AG04449 (cell line): ENCODE data around the gene RPUSD4.

Experiments used
- CTCF ChIA-PET: fragments of 350-600 bp; formaldehyde crosslinking; extraction: SDS; loops from one replicate; lab custom pipeline; 2021; ENCODE audit warnings: antibody characterized with exemption; lab: Yijun Ruan, JAX
- POLR2A ChIA-PET: fragments of 400-600, 350-600 bp; formaldehyde crosslinking; extraction: SDS; loops from one replicate; lab custom pipeline; 2020; ENCODE audit warnings: antibody characterized with exemption, inconsistent platforms; lab: Yijun Ruan, JAX
- DNase-seq: peaks from one replicate; pipeline ENCODE4 v3.0.0-alpha.2; 2010; ENCODE audit warnings: low read depth, low spot score
- H3K4me3 ChIP-seq: 2 replicates; pipeline ENCODE4 v1.5.1; 2011; ENCODE audit warnings: low read depth, mild to moderate bottlenecking, control low read depth, low read length
- TF ChIP-seq, protein P1 (sequence below): IDR thresholded peaks from one replicate; pipeline ENCODE4 v1.5.1; 2011; ENCODE audit warnings: mild to moderate bottlenecking, moderate library complexity, low read length, control low read depth, inconsistent platforms; ENCODE audit not compliant: insufficient read depth; ENCODE audit errors: missing control alignments

RPUSD4 gene

DNA sequence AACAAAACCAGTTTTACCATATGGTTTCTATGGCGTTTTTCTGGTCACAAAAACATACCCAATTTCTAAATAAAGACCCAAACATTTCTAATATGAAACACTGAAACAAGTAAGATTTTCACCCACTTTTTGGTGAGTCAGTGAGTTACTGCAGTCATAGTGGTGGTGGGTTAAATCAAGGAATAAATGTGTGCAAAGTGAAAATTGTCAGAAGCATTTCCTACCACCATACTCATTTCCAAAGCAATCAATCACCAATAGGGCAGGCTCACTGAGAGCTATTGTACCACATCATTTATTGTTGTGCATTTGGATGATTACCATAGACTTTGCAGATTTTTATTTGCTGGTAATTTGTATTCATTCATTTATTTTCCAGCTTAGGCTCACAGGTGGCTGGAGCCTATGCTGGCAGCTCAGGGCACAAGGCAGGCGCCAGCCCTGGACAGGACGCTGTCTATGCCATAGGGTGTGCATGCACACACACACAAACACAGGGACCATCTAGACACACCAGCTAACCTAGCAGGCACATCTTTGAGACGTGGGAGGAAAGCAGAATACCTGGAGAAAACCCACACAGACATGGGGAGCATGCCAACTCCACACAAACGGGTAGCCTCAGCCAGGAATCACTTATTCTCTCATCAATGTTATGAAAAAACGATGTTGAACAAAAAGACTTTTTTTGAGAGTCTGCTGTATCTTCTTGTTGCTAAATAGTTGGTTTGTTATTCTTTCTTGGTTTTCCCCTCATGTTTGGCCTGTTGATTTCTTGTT lies 5.3 kb upstream of the RPUSD4 start:
- no peak overlapping the region for H3K4me3 ChIP-seq
- ChIA-PET CTCF (interaction anchor here (0.6 kb wide), 1 partner anchor 1235 kb away, joined by 3 read pairs; no protein-coding TSS in a partner anchor), POLR2A (no interaction called here)
- TF ChIP-seq, protein P1, sequence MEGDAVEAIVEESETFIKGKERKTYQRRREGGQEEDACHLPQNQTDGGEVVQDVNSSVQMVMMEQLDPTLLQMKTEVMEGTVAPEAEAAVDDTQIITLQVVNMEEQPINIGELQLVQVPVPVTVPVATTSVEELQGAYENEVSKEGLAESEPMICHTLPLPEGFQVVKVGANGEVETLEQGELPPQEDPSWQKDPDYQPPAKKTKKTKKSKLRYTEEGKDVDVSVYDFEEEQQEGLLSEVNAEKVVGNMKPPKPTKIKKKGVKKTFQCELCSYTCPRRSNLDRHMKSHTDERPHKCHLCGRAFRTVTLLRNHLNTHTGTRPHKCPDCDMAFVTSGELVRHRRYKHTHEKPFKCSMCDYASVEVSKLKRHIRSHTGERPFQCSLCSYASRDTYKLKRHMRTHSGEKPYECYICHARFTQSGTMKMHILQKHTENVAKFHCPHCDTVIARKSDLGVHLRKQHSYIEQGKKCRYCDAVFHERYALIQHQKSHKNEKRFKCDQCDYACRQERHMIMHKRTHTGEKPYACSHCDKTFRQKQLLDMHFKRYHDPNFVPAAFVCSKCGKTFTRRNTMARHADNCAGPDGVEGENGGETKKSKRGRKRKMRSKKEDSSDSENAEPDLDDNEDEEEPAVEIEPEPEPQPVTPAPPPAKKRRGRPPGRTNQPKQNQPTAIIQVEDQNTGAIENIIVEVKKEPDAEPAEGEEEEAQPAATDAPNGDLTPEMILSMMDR, result no peak
- no peak for DNase-seq

DNA sequence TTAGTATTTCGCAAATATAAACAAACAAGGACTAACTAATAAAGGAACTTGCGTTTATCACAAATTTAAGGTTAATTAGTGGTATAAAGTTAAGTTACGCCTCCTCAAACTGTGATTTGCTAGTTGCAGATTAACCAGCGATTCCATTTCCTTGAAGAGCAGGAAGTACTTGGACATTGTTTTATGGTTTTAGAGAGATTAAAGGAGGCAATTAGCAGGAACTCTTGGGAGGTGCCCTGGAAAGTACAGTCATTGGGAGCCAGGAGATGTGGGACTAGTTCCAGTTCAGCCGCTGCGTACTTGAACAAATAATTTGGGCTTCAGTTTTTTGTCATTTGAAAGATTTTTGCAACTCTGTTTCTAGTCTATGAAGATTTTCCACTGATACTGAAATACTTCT lies 3.4 kb upstream of the RPUSD4 start:
- ChIA-PET POLR2A (no interaction called here), CTCF (no interaction called here)
- H3K4me3 ChIP-seq, result no peak overlapping the region
- TF ChIP-seq, protein P1, result no peak
- DNase-seq, result no peak

DNA sequence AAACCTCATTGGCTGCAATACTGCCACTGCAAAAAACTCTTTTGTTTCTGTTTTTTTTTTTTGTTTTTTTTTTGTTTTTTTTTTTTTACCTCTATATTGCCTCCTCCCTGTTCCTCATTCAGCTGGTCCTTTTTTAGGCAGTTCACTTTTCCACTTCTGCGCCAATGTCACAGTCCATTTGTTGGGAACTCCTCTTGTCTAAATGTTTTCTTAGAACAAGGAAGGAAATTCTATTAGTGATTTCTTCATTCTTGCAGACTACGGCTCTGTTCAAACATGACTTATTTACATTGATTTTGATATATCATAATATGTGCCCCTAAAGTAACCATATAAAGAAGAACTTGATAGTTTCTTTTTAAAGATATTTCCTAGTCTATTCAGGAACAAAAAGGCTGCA lies 3.0 kb upstream of the RPUSD4 start:
- no peak overlapping the region for H3K4me3 ChIP-seq
- no peak for DNase-seq
- ChIA-PET POLR2A (no interaction called here), CTCF (no interaction called here)
- TF ChIP-seq, protein P1, result no peak

DNA sequence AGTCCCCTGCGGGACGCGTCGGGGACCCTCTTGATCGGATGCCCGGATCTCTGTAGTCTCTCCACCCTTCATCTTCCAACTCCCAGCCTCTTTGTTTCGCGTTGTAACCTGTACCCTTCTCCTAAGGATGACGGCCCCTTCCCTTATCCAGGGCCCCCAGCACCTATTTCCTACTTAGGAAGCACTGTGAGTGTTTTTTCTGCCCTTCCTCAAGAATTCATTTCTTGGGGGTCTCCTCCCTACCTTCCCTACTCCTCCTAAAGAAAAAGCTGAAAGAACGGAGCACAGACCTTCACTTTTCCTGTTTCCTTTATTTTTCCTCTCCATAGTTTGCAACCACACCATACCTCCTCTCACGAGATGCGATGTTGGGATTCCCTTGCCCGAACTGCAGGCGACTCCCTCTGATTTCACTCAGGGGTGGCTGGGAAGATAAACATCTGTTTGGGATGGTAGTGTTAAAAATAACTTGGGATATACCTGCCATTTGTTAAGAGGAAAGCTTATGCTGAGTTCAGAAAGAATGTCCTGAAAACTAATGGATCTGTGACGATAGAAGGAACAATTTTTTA lies 725 bp upstream of the RPUSD4 start:
- POLR2A ChIA-PET, result interaction anchor here (0.8 to 1.2 kb wide), 2 partner anchors 9 to 14 kb away, joined by 3 to 7 read pairs; no protein-coding TSS in a partner anchor
- TF ChIP-seq, protein P1, result no peak
- CTCF ChIA-PET, result interaction anchor here (1.2 to 1.4 kb wide), 3 partner anchors 10 to 289 kb away, joined by 3 to 6 read pairs (median 4); no protein-coding TSS in a partner anchor
- no peak for DNase-seq
- H3K4me3 ChIP-seq, result peak overlapping the region; percentile 88

DNA sequence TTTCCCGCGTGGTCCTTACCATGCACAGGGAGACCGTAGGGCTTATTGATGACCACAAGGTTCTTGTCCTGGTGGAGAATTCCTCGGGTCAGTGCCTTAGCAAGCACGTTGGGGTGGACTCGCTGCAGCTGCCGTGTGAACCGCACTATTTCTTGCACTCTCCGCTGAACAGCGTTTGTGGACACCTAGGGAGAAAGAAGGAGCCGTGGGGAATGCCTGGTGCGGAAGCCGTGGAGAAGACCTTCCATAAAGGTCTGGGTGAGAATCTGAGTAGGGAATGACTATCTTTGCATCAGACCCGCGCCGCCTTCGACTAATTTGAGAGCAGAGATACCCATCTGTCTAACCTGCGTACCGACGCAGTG lies 597 bp downstream of the RPUSD4 start:
- POLR2A ChIA-PET, result no interaction called here
- CTCF ChIA-PET, result interaction anchor here (2.1 to 2.7 kb wide), 2 partner anchors 13 to 14 kb away, joined by 6 to 10 read pairs; no protein-coding TSS in a partner anchor
- peak overlapping the region; percentile 88 for H3K4me3 ChIP-seq
- TF ChIP-seq, protein P1, result no peak
- no peak for DNase-seq

DNA sequence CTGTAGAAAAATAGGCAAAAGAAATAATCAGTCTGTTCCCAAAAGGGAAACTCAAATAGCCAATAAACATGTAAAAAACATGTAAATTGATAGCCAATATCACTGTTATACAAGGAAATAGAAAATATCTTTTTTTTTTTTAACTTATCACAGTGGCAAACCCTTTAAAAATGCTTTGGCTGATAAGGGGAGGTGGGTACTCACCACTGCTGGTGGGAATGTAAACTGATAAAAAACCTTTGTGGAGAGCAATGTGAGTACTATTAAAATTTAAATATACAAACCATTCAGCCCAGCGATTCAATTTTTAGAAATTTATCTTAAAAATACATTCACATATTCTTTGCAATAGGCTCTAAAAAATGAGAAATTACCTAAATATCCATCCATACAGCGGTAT lies 3.6 kb downstream of the RPUSD4 start:
- DNase-seq, result no peak
- TF ChIP-seq, protein P1, result no peak
- ChIA-PET POLR2A (interaction anchor here (0.6 kb wide), 1 partner anchor 263 kb away, joined by 3 read pairs; no protein-coding TSS in a partner anchor), CTCF (no interaction called here)
- H3K4me3 ChIP-seq, result no peak overlapping the region
